ENCODE measurements around the gene MRM2.

Gene MRM2

DNA sequence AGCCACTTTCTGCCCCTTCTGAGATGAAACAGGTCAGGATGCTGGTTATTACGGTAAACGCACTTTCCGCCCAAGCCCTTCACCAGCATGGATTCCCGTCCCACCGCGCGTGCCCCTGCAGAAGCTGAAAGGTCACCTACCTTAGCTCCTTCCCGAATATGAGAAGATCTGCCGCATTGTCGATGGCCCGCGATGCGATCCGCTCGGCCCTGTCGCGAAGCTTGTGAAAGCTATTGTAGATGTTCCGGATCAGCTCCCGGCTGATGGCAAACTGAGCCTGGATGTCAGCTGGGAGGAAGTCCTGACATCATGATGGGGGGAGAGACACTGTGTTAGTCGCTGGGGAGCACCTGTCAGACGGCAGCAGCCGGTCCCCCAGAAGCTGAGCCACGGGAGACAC, 22.2 kb upstream of the MRM2 start:
- no peak for DNase-seq

DNA sequence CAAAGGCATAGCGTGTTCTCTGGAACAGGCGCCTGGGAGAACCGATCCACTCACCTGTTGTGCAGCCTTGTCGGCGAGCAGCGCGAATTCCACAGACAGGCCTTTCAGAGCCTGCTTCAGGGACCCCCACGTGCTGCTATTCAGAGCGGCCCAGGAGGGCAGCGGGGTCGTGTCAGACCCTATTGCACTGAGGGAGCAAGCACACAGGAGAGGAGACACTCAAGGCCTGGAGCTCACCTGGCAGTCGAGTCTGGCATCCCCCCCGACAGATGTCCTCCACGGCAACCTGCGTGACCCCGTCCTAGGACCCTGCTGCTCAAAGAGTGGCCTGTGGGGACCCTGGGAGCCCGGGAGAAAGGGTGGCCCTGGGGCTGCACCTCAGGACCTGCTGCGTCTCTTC, 21.2 kb upstream of the MRM2 start:
- DNase-seq: no peak

DNA sequence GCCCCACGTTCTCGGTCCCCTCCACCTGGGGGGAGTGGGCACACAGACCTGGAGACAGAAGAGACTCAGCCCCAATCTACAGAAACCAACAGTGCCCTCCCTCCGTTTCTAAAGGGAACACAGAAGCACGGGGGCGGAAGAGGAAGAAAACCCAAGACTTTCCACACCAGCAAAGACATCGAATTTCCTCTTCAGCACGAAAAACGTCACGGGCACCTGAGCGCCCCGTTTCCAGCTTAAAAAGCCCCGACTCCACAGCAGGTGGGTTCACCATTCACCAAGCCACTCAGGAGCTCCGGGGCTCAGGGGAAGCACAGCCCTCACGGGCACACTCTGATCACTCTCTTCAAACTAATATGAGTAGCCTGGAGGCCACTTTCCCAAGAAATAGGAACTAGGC, 19.6 kb upstream of the MRM2 start:
- peak in 1 of 2 experiments; percentile 62 for DNase-seq

GRCh38 chr7:2260820-2261219, 18.8 kb upstream of the MRM2 start:
- DNase-seq: no peak

DNA sequence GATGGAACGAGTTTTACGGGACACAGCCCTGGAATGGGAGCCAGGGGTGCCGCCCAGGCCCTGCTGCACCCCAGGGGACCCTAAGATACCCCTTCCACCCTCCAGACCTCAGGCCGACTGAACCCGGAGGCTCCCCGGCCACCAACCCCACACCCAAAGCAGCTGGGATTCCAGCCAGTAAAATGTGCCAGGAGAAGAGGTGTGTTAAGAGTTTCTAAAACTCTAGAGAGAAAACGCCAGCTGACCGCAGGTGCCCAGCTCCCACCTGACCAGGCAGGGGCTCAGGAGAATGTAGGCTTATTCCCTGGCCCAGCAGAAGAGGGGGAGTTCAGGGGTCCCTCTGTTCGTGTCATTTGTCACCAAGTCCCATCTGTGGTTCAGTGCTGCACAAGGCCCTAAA, 17.5 kb upstream of the MRM2 start:
- DNase-seq: no peak

DNA sequence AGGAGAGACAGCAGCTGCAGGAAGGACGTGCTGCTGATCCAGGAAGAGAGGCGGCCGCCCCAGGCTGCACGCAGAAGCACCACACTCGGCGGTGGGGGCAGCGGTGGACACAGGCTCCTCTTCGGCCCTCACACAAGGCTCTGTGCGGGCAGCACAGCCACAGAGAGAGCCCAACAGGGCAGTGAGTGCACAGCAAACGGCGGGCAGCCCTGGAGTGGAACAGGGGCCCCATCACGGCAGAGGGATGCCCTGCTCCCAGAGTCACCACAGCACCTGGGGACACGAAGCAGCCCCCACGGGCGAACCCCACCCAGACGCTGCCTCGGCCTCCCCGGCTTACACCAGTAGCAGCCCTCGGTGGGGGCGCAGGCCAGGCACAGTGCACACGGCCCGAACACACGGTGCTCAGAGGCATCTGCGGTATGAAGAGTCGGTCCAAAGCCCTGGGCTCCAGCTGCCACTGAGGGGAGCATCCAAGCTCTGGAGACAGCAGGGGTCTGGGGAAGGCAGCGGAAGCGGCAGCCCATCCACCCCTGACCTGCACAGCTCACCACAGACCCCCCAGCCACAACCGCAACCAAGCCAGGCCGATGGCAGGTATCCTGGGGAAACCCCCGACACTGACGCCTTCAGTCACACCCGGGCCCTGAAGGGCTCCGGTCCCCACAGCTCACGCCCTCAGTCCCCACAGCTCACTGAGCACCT, 16.8 kb upstream of the MRM2 start:
- no peak for DNase-seq

DNA sequence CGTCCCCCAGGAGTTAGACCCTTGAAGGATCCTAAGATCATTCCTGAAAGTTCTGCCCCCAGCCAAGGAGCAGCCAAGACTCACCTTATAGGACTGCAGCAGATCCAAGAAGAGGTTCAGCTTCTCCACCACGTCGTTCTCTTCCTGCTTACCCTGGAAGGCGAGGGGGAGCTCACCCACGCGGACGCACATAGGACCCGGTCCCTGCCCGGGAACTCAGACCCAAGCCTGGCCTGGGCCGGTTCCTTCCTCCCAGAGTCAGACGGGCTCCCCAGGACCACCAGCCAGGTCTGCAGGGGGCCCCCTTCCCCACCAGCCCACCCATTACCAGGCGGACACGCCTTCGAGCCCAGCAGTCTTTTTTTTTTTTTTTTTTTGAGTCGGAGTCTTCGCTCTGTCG, 15.6 kb upstream of the MRM2 start:
- DNase-seq: no peak

DNA sequence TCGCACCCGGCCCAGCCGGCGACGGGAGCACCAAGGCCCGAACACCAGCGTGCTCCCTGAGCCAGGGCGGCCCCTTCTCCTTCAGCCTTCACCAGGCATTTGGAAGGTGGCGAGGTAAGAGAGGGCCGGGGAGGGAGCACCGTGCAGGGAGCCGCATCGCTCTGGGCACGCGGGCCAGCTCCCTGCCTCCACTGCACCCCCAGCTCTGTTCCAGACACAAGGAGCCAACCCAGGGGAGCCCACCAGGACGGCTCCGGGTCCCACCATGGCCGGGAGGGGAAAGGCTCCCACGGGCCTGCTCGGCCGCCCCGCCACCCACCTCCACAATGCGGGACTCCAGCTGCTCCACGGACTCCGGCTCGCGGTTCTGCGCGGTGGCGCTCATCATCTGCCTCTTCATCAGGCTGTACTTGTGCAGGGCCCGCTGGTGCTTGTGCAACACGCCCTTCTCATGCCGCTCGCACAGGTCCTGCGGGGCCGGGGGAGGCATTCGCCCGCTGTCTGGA, 15.1 kb upstream of the MRM2 start:
- no peak for DNase-seq

DNA sequence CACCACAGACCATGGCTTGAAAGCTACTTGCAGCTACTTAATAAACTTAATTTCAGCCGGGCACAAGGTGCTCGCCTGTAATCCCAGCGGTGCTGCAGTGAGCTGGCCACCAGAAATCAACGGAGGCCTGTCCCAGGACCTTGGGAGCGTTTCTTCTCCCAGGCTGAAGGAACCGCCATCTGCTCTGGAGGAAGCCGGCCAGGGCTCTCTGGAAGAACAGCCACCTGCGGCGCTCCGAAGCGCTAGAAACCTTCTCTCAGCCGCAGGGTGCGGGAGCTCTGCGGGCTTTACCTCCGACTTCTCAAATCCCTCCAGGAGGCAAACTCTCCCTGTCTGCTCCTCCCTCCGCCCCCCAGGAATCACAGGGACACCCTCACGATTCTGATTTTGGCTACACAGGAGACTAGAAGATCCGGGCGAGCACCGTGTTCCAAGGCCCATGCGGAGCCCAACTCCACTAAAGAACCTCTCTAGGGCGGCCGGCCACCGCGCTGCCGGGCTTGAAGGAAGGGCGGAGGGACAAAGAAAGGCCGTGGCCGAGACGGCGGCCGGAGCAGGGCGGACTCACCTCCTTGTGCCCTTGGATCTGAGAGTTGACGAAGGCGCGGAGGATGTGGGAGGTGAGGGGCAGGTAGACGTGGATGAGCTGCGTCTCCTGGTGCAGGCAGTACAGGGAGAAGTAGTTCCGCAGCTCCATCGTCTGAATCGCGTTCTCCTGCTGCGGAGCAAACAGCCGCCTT, 14.5 kb upstream of the MRM2 start:
- DNase-seq: no peak

DNA sequence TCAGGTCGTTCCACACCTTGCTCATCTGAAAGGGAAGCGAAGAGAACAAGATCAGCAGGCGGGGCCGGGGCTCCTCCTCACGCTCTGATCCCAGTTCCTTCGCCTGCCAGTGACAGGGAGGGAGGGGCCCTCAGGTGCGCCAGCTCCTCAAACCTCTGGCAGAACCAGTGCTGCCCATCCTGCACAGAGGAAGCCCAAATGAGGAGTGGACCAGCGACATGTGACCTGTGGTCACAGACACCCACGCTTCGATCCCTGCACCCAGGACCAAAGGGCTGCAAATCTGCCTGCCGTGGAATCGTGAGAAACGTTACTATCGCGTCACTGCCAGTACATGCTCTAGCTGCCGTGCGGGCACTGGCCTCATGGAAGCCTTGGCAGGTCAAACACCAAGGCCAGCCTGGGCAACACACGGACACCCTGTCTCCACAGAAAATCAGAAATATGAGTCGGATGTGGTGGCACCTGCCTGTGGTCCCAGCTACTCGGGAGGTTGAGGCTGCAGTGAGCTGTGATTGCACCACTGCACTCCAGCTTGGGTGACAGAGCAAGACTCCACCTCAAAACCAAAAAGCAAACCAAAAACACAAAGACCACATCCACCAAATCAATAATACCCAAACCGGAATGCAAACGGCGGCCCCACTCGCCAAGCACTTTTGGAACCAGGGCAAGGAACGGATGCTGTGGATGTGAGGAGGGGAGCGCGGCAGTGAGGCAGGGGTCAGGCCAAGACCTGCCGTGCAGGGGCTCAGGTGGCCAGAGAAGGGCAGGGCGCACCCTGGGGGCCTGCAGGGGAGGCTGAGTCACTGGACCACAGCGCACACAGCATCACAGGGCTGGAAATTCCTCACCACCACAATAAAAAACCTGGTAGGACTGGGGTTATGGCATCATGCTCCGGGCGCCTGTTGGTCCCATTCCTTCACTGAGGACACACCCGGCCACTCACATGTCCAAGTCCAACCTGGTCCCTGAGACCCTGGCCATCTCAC, 13.4 kb upstream of the MRM2 start:
- no peak for DNase-seq

DNA sequence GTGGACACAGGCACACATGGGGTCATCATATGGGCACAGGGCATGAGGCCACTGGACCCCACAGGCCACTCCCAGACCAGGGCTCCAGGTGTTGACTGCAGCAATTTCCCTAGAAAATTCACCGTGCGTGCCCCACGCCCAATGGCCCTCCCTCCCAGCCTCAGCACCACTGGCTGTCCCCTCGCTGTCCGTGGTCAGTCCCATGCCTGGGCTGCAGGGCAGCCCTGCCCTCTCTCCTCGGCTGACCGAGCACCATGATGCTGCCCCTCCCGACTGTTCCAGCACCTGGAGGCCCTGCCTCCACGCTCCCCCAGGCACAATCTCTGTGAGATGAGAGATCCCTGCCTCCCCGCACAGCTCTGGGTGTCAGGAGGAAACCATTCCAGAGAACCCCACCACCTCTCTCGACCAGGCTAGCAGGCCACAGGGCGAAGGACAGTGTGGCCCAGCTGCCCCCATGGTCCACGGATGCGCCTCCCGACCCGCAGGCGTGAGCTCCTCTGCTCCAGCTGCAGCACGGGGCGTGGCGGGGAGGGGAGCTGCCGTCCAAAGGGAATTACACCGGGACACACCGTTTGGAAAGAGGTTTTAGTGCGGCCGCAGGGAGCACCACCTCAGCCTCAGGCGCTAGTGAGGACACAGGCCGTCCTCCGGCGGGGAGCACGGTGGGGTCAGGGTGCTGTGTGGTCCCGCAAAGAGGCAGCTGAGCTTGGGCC, 12.6 kb upstream of the MRM2 start:
- DNase-seq: no peak

DNA sequence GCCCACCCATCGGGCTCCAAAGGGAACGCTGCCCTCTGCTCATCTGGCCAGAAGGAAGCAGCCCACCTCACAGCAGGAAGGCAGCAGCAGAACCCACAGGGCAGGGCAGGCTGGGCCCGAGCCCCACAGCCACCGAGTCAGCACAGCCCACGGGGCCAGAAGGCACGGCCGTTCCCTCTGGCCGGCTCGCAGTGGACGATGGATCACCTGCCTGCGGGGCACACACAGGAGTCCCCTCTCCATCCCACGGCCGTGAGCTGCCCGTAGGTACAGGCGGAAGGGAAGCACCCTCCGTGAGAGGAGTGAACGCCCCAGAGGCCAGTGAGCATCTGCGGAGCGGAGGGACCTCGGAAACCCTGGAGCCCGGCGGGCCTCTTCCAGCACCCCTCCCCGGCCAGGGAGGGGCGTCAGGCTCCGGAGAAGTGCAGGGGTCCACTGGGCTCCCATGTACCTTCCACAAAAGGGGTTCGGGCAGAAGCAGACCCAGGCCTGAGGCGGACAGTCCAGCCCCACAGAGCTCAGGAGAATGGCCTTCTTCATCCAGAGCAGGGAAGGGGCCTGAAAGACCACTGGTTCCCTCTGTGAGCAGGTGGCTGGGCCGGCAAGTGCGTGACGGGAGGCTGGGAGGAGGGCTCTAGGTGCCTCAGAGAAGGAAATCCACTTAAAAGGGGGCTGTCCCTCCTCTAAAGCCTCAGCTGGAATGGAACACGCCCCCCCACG, 11.7 kb upstream of the MRM2 start:
- no peak for DNase-seq

GRCh38 chr7:2253021-2253420, 11.0 kb upstream of the MRM2 start:
- DNase-seq: no peak

DNA sequence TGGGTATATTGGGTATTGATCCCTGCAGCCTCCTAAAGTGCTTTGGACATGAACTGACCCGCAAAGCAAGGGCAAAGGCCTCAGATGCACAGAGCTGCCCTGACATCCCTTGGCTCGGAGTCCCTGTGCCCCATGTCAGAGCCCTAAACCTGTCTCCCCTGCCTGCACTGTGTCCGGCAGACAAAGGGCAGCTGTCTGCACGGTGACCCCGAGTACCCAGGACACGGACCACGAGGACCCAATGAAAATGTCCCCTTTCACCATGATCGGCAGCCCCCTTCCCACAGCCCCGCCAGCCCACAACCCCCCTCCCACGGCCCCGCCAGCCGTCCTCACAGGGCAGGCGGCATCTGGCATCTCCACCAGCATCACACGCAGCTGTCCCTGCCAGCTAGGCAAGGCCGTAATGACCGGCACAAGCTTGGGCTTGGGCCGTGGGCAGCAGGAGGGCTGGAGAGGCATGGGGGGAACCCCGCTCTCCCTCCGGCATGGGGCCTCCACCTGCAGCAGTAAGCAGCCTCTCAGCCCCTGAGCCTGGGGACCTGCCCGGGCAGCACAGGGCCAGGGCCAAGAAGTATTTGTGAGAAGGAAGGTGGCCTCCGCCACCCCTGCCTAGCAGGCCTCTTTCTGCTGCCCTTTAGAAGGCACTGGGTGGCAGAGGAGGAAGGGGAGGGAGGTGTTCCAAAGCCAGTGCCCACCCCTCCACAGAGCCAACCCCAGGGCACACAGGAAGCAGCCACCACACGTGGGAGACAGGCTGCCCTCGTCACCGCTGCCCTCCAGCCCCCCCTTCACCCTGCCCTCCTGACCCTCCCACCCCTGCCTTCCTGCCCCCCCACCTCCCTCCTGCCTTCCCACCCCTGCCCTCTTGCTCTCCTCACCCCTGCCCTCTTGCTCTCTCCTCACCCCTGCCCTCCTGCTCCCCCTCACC, 10.1 kb upstream of the MRM2 start:
- no peak for DNase-seq

- no peak for DNase-seq
Observed at GRCh38 chr7:2251381-2251780, 9.4 kb upstream of the MRM2 start.

- no peak for DNase-seq
Observed at GRCh38 chr7:2249744-2250323, 7.8 kb upstream of the MRM2 start.

DNA sequence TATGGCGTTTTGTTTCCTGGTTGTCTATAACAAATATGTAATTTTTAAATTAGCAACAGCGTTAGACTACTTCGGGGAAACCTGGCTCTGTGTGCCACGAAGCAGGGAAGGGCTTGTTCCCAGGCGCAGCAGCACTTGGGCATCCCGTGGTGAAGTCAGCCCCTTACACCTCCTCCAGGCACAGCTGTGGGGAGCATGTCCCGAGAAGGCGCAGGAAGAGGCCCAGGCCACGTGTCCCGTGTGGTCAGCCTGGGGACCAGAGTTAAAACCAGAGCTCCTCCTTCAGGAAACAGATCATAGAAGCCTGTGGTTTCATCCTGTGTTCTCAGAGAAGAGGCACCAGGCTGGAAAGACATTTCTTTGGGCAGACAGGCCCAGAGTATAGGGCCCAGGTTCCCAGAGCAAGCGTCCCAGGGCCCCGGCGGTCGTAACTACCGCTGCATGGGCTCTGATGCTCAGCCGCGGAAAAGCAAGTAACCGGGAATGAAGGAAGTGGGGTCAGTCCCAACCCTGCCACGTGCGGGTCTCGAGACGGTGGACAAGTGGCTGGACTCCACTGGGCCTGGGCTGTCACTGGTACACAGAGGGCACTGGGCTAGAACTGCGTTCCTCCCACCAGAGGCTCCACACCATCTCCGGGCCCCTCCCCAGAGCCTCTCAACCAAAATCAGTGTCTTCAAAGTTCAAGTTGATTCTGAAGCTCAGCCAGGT, 7.1 kb upstream of the MRM2 start:
- DNase-seq: no peak

- DNase-seq: peak in 1 of 2 experiments; percentile 20
Observed at GRCh38 chr7:2247141-2247995, 5.4 kb upstream of the MRM2 start.

Data from stimulated activated CD4-positive, alpha-beta T cell treated with anti-CD3 and anti-CD28 coated beads, Interleukin-4, amount 100 ng/mL, for 4 hours (primary cell).